Aorta (tissue), 5 donors: ENCODE measurements around the gene SPATA31A3. TPM values are rescaled to one million over a fixed set of nuclear protein-coding genes. Genes with fewer than 3 reads are reported as not detected.
"Not testable (repeated sequence)": the region's sequence is repeated elsewhere in the genome, so short reads cannot be mapped to it uniquely, and the experiment has no call there.

ENCODE experiments used
- ATAC-seq: fragments of 200-7000 bp; cut with Tn5 transposase; one replicate; pipeline ENCODE4 v1.9.1; 2022; ENCODE audit warnings: moderate library complexity; ENCODE audit not compliant: low FRiP score
- DNase-seq, 2 donors: peaks; one replicate each; pipeline ENCODE4 v3.0.0-alpha.2; 2020
- H3K27ac ChIP-seq, 2 donors: one replicate each; pipeline ENCODE4 v1.5.1; 2013; ENCODE audit warnings: low read length in 2 of 2, mild to moderate bottlenecking in 2 of 2, moderate library complexity in 2 of 2, control low read depth in 1 of 2, inconsistent platforms in 1 of 2, low read depth in 1 of 2
- H3K27me3 ChIP-seq, 2 donors: one replicate each; pipeline ENCODE4 v1.6.1; 2013; ENCODE audit warnings: control low read depth in 1 of 2, low read length in 1 of 2, mild to moderate bottlenecking in 1 of 2, moderate library complexity in 1 of 2; ENCODE audit not compliant: insufficient read depth in 2 of 2, control insufficient read depth in 1 of 2
- H3K36me3 ChIP-seq, 2 donors: one replicate each; pipeline ENCODE4 v1.6.1; 2013; ENCODE audit warnings: control low read depth in 1 of 2, low read length in 1 of 2, mild to moderate bottlenecking in 1 of 2; ENCODE audit not compliant: insufficient read depth in 2 of 2, control insufficient read depth in 1 of 2
- H3K4me1 ChIP-seq, 2 donors: one replicate each; pipeline ENCODE4 v1.6.1; 2013; ENCODE audit warnings: low read length in 2 of 2, control low read depth in 1 of 2, mild to moderate bottlenecking in 1 of 2, moderate library complexity in 1 of 2; ENCODE audit not compliant: insufficient read depth in 2 of 2, control insufficient read depth in 1 of 2
- H3K4me3 ChIP-seq, 2 donors: one replicate each; pipeline ENCODE4 v1.5.1; 2013; ENCODE audit warnings: low read length in 2 of 2, control low read depth in 1 of 2, mild to moderate bottlenecking in 1 of 2
- H3K9me3 ChIP-seq: one replicate; pipeline ENCODE4 v1.6.1; 2013; ENCODE audit warnings: mild to moderate bottlenecking, low read length; ENCODE audit not compliant: control insufficient read depth
- WGBS, 2 donors: extraction: QIAGEN DNeasy Blood & Tissue Kit; methylation state at CpG; one replicate each; pipeline ENCODE4 v1.1.7; 2013; 5-methylcytosine and 5-hydroxymethylcytosine counted together
- intact Hi-C, 2 donors: fragments of 100-400 bp; cut with DNase I; formaldehyde crosslinking; loops; one replicate each; pipeline versions ENCODE4 v1.14.2 to v1.15.0; 2022
- long read RNA-seq, 2 donors: library from polyadenylated mRNA; unstranded; transcript quantifications; one replicate each; pipeline ENCODE4 v2.0.0, GENCODE V29; 2020 to 2021
- polyA plus RNA-seq, 2 donors: library from polyadenylated mRNA; stranded (reverse); fragments of 200-250 nt; gene quantifications; one replicate each; pipeline ENCODE4 v1.2.3, GENCODE V29; 2013
- total RNA-seq, 2 donors: library from RNA; stranded (reverse); fragmentation: NEBNext Ultra II Directional; extraction: Animal tissue kit (Norgen Biotek cat#: 25700); gene quantifications; one replicate each; pipeline ENCODE4 v1.2.1, GENCODE V29; 2021
- donor health status: healthy with polysubstance abuse.
- donor health status: Bipolar disorder and iron deficiency.
- donor health status: DM: no; HTN: no; CAD: no.
- donor health status: DM: no; HTN: no; CAD: no.
- donor health status: DM: yes; HTN: yes; CAD: no.

SPATA31A3 gene
- total RNA-seq: not detected
- polyA plus RNA-seq: not detected
- long read RNA-seq, donor 1: 0 reads
- long read RNA-seq, donor 2: 0 reads

GRCh38 chr9:66992450-66992849 lies at the start of gene SPATA31A3:
Gene SPATA31A3 (minus strand): TSS chr9:66992550. CDS start chr9:66992521, 29 bp downstream.
- H3K4me3 ChIP-seq, H3K9me3 ChIP-seq, H3K27ac ChIP-seq, H3K27me3 ChIP-seq, DNase-seq, intact Hi-C loops, ATAC-seq, H3K4me1 ChIP-seq, H3K36me3 ChIP-seq: not testable (repeated sequence)
- no CpG with 5 or more reads among the region's 7 CpGs for WGBS, 2 donors

- ATAC-seq, intact Hi-C loops, H3K27ac ChIP-seq, DNase-seq, H3K27me3 ChIP-seq, H3K4me3 ChIP-seq, H3K4me1 ChIP-seq, H3K36me3 ChIP-seq, H3K9me3 ChIP-seq: not testable (repeated sequence)
- WGBS, 2 donors: 74 to 97% methylated on average over 9 to 11 of the region's 11 CpGs
Observed at GRCh38 chr9:66952576-66952975, 39.8 kb downstream of the SPATA31A3 start.

DNA sequence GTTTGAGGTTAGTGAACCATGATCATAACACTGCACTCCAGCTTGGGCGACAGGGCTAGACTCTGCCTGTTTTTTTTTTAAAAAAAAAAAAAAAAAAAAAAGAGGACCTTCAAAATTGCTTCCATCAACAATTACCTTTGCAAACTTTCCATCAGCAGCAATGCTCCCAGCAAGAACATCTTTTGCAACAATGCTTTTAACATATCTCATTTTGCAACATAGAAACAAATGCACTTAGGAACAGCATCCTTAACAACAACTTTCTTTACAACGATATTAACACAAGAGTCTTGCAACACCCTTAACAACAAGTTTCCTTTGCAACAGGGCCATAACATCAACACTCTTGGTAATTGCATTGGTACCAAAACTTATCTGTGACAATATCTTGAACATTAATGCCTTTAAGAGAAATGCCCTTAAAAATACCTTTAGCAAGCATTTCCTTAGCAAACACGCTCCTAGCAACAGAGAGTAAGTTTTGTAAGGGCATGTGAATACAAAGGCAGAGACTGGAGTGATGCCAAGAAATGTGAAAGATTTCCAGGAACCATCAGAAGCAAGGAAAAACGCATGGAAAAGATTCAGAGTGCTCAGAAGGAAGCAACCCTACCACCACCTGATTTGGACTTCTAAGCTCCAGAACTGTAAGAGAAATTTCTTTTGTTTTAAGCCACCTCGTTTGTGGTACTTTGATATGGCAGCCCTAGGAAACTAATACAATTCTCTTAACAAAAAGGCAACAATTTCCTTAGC lies 49.8 kb downstream of the SPATA31A3 start:
- H3K36me3 ChIP-seq, H3K4me1 ChIP-seq, H3K9me3 ChIP-seq, H3K4me3 ChIP-seq, DNase-seq, H3K27me3 ChIP-seq, intact Hi-C loops, H3K27ac ChIP-seq: not testable (repeated sequence)
- ATAC-seq: peak; percentile 26
- WGBS, 2 donors: 6 to 22% methylated on average over 4 to 5 of the region's 5 CpGs

- H3K36me3 ChIP-seq, H3K4me1 ChIP-seq, intact Hi-C loops, H3K27me3 ChIP-seq, H3K4me3 ChIP-seq, H3K9me3 ChIP-seq, H3K27ac ChIP-seq, DNase-seq: not testable (repeated sequence)
- peak; percentile 33 for ATAC-seq
- 7 to 9% methylated on average over 1 of the region's 2 CpGs for WGBS, 2 donors
Observed at GRCh38 chr9:66939878-66940830, 52.2 kb downstream of the SPATA31A3 start.

DNA sequence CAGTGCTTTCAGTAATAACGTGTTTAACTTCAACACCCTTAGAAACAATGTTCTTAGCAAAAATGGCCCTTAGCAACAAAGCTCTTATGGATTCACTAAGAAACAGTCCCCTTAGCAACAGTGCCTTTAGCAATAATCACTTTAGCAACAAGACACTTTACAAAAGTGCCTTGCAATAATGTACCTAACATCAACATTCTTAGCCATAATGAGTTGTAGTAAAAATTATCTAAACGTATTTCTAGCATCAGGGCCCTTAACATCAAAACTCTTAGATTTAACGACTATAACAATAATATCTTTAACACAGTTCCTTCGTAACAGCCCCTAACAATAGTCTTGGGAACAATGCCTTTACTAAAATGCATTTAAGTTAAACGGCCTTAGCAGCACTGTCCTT lies 54.0 kb downstream of the SPATA31A3 start:
- WGBS, 2 donors: 89 to 94% methylated on average over 4 of the region's 5 CpGs
- DNase-seq, H3K36me3 ChIP-seq, H3K27me3 ChIP-seq, intact Hi-C loops, H3K4me3 ChIP-seq, H3K27ac ChIP-seq, H3K4me1 ChIP-seq, H3K9me3 ChIP-seq, ATAC-seq: not testable (repeated sequence)

DNA sequence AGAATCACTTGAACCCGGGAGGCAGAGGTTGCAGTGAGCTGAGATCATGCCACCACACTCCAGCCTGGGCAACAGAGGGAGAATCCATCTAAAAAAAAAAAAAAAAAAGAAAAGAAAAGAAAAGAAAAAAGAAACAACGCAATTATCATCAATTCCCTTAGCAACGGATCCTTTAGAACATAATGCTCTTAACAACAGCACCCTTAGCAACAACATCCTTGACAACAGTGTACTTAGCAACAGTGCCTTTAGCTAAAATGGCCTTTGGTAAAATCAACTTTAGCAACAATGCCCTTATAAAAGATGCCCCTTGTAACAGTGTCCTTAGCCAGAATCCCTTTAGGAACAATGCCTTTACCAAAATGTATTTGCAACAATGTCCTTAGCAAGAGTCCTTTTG lies 54.7 kb downstream of the SPATA31A3 start:
- H3K27me3 ChIP-seq, H3K9me3 ChIP-seq, DNase-seq, H3K27ac ChIP-seq, H3K36me3 ChIP-seq, H3K4me1 ChIP-seq, intact Hi-C loops, ATAC-seq, H3K4me3 ChIP-seq: not testable (repeated sequence)
- WGBS, 2 donors: 78 to 80% methylated on average over 1 to 3 of the region's 3 CpGs

Other genes starting within 250 kb of the SPATA31A3 start
- 1 to 10 TPM; 4.2 to 6.2 TPM for gene ZNF658, start 91.8 kb downstream of the SPATA31A3 start, total RNA-seq
- 1 to 10 TPM; 1.1 to 1.2 TPM for gene ZNF658, start 91.8 kb downstream of the SPATA31A3 start, polyA plus RNA-seq